Right lobe of liver (tissue), 6 donors: ENCODE results near the gene CEACAM20. TPM values are rescaled to one million over a fixed set of nuclear protein-coding genes. Genes with fewer than 3 reads are reported as not detected.
A peak's percentile ranks its signal among the peaks of the same experiment; 100 is the strongest.
"Not testable (repeated sequence)": the region's sequence is repeated elsewhere in the genome, so short reads cannot be mapped to it uniquely, and the experiment has no call there.

Source experiments
- ATAC-seq, 4 donors: fragments of 200-7000 bp; cut with Tn5 transposase; one replicate each; pipeline ENCODE4 v1.9.1; 2020; ENCODE audit warnings: mild to moderate bottlenecking in 4 of 4, moderate library complexity in 4 of 4
- DNase-seq, 3 donors: peaks; one replicate each; pipeline ENCODE4 v3.0.0-alpha.2; 2020
- H3K27ac ChIP-seq, 3 donors: fragments of 200-600 bp; one replicate each; pipeline ENCODE4 v1.8.0; 2022
- H3K27me3 ChIP-seq, 2 donors: fragments of 200-600 bp; one replicate each; pipeline ENCODE4 v1.8.0; 2022
- H3K36me3 ChIP-seq, 4 donors: fragments of 200-600 bp; sonication (generic) in 1 of 4; one replicate each; pipeline versions ENCODE4 v1.5.1 to v1.8.0; 2017 to 2022; ENCODE audit warnings: control low read depth in 1 of 4
- H3K4me1 ChIP-seq, 4 donors: fragments of 200-600 bp; sonication (generic) in 1 of 4; one replicate each; pipeline versions ENCODE4 v1.5.1 to v1.8.0; 2017 to 2022; ENCODE audit warnings: control low read depth in 1 of 4
- H3K4me3 ChIP-seq, 3 donors: fragments of 200-600 bp; one replicate each; pipeline ENCODE4 v1.8.0; 2022
- H3K9me3 ChIP-seq, 4 donors: fragments of 200-600 bp; sonication (generic) in 1 of 4; one replicate each; pipeline versions ENCODE4 v1.5.1 to v1.8.0; 2017 to 2022; ENCODE audit warnings: control low read depth in 1 of 4
- POLR2A ChIP-seq: fragments of 450-650 bp; IDR thresholded peaks from one replicate; pipeline ENCODE4 v1.6.1; 2017; ENCODE audit warnings: antibody characterized with exemption, mild to moderate bottlenecking
- WGBS: methylation state at CpG from one replicate; pipeline ENCODE4 v1.1.6; 2018; ENCODE audit warnings: low coverage, low lambda C conversion rate; ENCODE audit not compliant: insufficient coverage; ENCODE audit errors: missing lambda C conversion rate; 5-methylcytosine and 5-hydroxymethylcytosine counted together
- intact Hi-C, 2 donors: fragments of 100-400 bp; cut with DNase I; formaldehyde crosslinking; loops; one replicate each; pipeline versions ENCODE4 v1.11.2 to v1.14.1; 2022
- total RNA-seq, 6 experiments: library from RNA; depleted of rRNA in 2 of 6; stranded (reverse); fragments of >200 nt in 2 of 6; fragmentation: NEBNext Ultra II Directional in 3 of 6; extraction: Animal tissue kit (Norgen Biotek cat#: 25700) in 3 of 6; gene quantifications; one replicate each; pipeline versions ENCODE4 v1.1.0 to v1.2.4, GENCODE V29; 2016 to 2023
- TF ChIP-seq, protein P1 (sequence below), 4 donors: fragments of 200-600 bp in 3 of 4; fragments of 450-650 bp in 1 of 4; IDR thresholded peaks; one replicate each; pipeline versions ENCODE4 v1.5.1 to v1.8.0; 2016 to 2022; ENCODE audit warnings: antibody characterized with exemption in 4 of 4, mild to moderate bottlenecking in 2 of 4
- donor health status: DM: no; HTN: yes; CAD: no.
- donor health status: DM: no; HTN: no; CAD: no.
- donor health status: DM: no; HTN: no; CAD: no.
- donor health status: DM: no; HTN: yes; CAD: no.
- donor health status: DM: no; HTN: yes; CAD: no.

Gene CEACAM20
- total RNA-seq, 6 experiments from 2014 or later, result 0.14 to 0.31 (median 0.16) TPM; not detected in 3

DNA sequence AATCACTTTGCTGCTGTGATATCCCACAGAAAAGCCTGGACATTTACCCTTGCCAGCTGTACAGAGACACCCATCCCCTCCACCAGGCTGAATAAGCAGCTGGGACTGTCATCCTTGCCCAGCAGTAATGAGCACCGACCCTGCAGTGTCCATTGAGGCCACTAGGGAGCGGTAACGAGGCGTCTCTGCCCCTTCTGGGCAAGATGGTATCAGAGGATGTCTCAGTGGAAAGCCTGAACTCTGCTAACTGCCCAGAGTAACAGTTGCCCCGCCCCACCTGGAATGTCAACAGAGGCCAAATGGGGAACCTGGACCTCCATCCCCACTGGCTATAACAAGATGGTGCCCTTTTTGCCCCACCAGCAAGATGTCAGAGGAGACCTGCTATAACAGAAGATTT, 22.8 kb upstream of the CEACAM20 start:
- 13% methylated on average over 5 of the region's 5 CpGs for WGBS
- intact Hi-C loops, result no loop called here
- no peak overlapping the region for H3K27ac ChIP-seq
- H3K4me1 ChIP-seq, result no peaks in the 10 kb centered on the region
- TF ChIP-seq, protein P1, sequence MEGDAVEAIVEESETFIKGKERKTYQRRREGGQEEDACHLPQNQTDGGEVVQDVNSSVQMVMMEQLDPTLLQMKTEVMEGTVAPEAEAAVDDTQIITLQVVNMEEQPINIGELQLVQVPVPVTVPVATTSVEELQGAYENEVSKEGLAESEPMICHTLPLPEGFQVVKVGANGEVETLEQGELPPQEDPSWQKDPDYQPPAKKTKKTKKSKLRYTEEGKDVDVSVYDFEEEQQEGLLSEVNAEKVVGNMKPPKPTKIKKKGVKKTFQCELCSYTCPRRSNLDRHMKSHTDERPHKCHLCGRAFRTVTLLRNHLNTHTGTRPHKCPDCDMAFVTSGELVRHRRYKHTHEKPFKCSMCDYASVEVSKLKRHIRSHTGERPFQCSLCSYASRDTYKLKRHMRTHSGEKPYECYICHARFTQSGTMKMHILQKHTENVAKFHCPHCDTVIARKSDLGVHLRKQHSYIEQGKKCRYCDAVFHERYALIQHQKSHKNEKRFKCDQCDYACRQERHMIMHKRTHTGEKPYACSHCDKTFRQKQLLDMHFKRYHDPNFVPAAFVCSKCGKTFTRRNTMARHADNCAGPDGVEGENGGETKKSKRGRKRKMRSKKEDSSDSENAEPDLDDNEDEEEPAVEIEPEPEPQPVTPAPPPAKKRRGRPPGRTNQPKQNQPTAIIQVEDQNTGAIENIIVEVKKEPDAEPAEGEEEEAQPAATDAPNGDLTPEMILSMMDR (IDR thresholded peaks at IDR 0.05), result peak in 3 of 4 donors; percentile 23 to 50 (median 30)
- no peak for TF ChIP-seq POLR2A
- H3K4me3 ChIP-seq, result no peak overlapping the region
- DNase-seq (peak in 1 of 3 donors; percentile 29), ATAC-seq (peak; percentile 59 to 74 (median 71))
- H3K9me3 ChIP-seq, result no peaks in the 10 kb centered on the region
- H3K36me3 ChIP-seq, result no peaks in the 10 kb centered on the region
- no peaks in the 10 kb centered on the region for H3K27me3 ChIP-seq

DNA sequence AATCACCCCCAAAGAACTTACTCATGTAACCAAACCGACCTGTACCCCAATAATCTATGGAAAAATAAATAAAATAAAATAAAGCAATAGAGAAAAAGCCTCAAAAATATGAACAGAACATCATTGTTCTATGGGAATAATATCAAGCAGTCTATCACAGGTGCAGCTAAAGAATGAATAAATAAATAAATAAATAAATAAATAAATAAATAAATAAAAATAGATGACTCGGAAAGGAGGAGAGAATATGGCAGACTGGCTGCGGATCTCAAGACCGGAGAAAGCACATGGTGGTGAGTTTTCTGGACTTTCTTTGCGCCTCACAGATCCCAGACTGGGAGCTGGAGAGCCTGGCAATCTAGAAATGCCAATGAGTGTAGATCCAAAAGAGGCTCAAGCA, 22.4 kb upstream of the CEACAM20 start:
- no peak for ATAC-seq
- no peak overlapping the region for H3K27ac ChIP-seq

DNA sequence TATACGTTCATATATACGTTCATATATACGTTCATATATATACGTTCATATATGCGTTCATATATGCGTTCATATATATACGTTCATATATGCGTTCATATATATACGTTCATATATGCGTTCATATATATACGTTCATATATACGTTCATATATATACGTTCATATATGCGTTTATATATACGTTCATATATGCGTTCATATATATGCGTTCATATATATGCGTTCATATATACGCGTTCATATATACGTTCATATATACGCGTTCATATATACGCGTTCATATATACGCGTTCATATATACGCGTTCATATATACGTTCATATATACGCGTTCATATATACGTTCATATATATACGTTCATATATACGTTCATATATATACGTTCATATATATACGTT, 21.5 kb upstream of the CEACAM20 start:
- intact Hi-C loops, H3K4me3 ChIP-seq, H3K27ac ChIP-seq, H3K36me3 ChIP-seq, H3K9me3 ChIP-seq, H3K27me3 ChIP-seq, ATAC-seq, DNase-seq, H3K4me1 ChIP-seq: not testable (repeated sequence)
- 84% methylated on average over 37 of the region's 37 CpGs for WGBS

More for the DNA sequence above, 22.4 kb upstream of the CEACAM20 start:
- no peaks in the 10 kb centered on the region for H3K27me3 ChIP-seq
- H3K4me3 ChIP-seq, result no peak overlapping the region
- no peak for DNase-seq
- intact Hi-C loops, result no loop called here
- H3K4me1 ChIP-seq, result no peaks in the 10 kb centered on the region
- no peaks in the 10 kb centered on the region for H3K36me3 ChIP-seq
- no peak for TF ChIP-seq POLR2A
- TF ChIP-seq, protein P1 (IDR thresholded peaks at IDR 0.05), result no peak
- WGBS, result 81% methylated on average over 5 of the region's 5 CpGs
- H3K9me3 ChIP-seq, result no peaks in the 10 kb centered on the region

DNA sequence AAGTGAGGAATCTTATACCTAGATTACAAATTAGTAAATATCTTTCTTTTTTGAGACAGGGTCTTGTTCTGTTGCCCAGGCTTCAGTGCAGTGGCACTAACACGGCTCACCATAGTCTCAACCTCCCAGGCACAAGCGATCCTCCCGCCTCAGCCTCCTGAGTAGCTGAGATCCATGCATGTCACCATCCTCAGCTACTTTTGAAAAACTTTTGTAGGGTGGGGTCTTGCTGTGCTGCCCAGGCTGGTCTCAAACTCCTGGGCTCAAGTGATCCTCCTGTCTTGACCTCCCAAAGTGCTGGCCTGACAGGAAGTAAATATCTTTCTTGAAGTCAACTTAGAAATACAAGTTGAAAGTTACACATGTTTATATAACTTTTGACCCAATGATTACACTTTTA, 20.0 kb upstream of the CEACAM20 start:
- Histone ChIP-seq H3K36me3 (no peaks in the 10 kb centered on the region), H3K4me1 (no peaks in the 10 kb centered on the region), H3K9me3 (no peaks in the 10 kb centered on the region), H3K27me3 (no peaks in the 10 kb centered on the region), H3K4me3 (no peak overlapping the region), H3K27ac (no peak overlapping the region)
- no peak for ATAC-seq
- 95% methylated on average over 3 of the region's 3 CpGs for WGBS
- intact Hi-C loops, result no loop called here
- TF ChIP-seq, protein P1 (IDR thresholded peaks at IDR 0.05), result no peak
- TF ChIP-seq POLR2A, result no peak
- DNase-seq, result no peak

DNA sequence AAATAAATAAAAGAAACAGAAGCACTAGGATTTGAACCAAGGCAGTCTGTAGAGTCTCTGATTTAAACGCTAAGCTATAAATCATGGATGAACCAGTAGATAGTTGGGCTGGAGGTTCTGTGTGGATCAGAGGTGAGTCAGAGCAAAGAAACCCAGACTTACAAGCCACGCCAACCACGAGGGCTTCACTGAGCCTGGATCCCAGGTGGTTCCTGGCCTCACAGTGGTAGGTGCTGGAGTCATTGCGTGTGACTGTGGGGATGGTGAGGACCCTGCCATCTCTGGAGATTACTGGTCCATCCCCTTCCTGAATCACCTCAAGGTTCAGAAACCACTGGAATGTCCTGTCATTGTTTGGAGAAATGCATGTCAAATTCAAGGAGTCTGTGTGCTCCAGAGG, 19.3 kb upstream of the CEACAM20 start:
- H3K36me3 ChIP-seq, result no peaks in the 10 kb centered on the region
- no peaks in the 10 kb centered on the region for H3K9me3 ChIP-seq
- DNase-seq, result no peak
- H3K4me3 ChIP-seq, result no peak overlapping the region
- no peaks in the 10 kb centered on the region for H3K27me3 ChIP-seq
- no peaks in the 10 kb centered on the region for H3K4me1 ChIP-seq
- no peak for ATAC-seq
- intact Hi-C loops, result no loop called here
- no peak overlapping the region for H3K27ac ChIP-seq
- TF ChIP-seq POLR2A, result no peak
- TF ChIP-seq, protein P1 (IDR thresholded peaks at IDR 0.05), result no peak
- WGBS, result 92% methylated on average over 1 of the region's 4 CpGs
